ENCODE data around the gene C1QTNF8. TPM values are rescaled to one million over a fixed set of nuclear protein-coding genes. Genes with fewer than 3 reads are reported as not detected.

C1QTNF8 gene
- total and polyA plus RNA-seq, 11 donors: not detected

GRCh38 chr16:1107731-1108130, 11.7 kb upstream of the C1QTNF8 start:
- intact Hi-C loops (cut with DNase I): loop anchor here in 4 of 10 donors (2.0 kb wide), 2 partner anchors 85 to 87 kb away; no protein-coding TSS in a partner anchor
- peaks cover 13 to 74% (median 30%) of the 10 kb centered on the region in 9 donors for H3K27me3 ChIP-seq

GRCh38 chr16:1107141-1107540, 11.1 kb upstream of the C1QTNF8 start:
- H3K36me3 ChIP-seq: no peaks in the 10 kb centered on the region
- H3K27me3 ChIP-seq: peaks cover 13 to 72% (median 30%) of the 10 kb centered on the region in 9 donors
- H3K4me3 ChIP-seq: no peak overlapping the region
- TF ChIP-seq POLR2A (IDR thresholded peaks at IDR 0.05): no peak
- no peak for TF ChIP-seq CTCF (IDR thresholded peaks at IDR 0.05)
- H3K27ac ChIP-seq: no peak overlapping the region
- no peaks in the 10 kb centered on the region for H3K9me3 ChIP-seq
- ATAC-seq (no peak), DNase-seq (no peak)
- 27 to 65% (median 64%) methylated on average over 3 to 22 of the region's 22 CpGs; no CpG with 5 or more reads in 1 of the 4 donors for WGBS, 4 donors
- H3K4me1 ChIP-seq: peaks cover 0 to 8% (median 5%) of the 10 kb centered on the region in 12 donors
- intact Hi-C loops (cut with DNase I): loop anchor here in 3 of 10 donors (2.0 kb wide), 2 partner anchors 86 to 88 kb away; no protein-coding TSS in a partner anchor

More at GRCh38 chr16:1107731-1108130, 11.7 kb upstream of the C1QTNF8 start:
- TF ChIP-seq POLR2A (IDR thresholded peaks at IDR 0.05) (no peak), CTCF (IDR thresholded peaks at IDR 0.05) (no peak)
- H3K36me3 ChIP-seq: no peaks in the 10 kb centered on the region
- H3K9me3 ChIP-seq: no peaks in the 10 kb centered on the region
- 71 to 78% (median 74%) methylated on average over 8 to 12 of the region's 12 CpGs for WGBS, 4 donors
- H3K4me3 ChIP-seq: no peak overlapping the region
- no peak overlapping the region for H3K27ac ChIP-seq
- ATAC-seq (no peak), DNase-seq (no peak)
- peaks cover 0 to 8% (median 5%) of the 10 kb centered on the region in 12 donors for H3K4me1 ChIP-seq

- no peak overlapping the region for H3K27ac ChIP-seq
- WGBS, 4 donors: 76 to 82% (median 78%) methylated on average over 6 to 16 of the region's 16 CpGs; no CpG with 5 or more reads in 1 of the 4 donors
- ATAC-seq (no peak), DNase-seq (no peak)
- no peak overlapping the region for H3K4me3 ChIP-seq
- peaks cover 13 to 73% (median 30%) of the 10 kb centered on the region in 9 donors for H3K27me3 ChIP-seq
- no peak for TF ChIP-seq CTCF (IDR thresholded peaks at IDR 0.05)
- TF ChIP-seq POLR2A (IDR thresholded peaks at IDR 0.05): no peak
- H3K9me3 ChIP-seq: no peaks in the 10 kb centered on the region
- H3K36me3 ChIP-seq: no peaks in the 10 kb centered on the region
- intact Hi-C loops (cut with DNase I): loop anchor here in 6 of 10 donors (1.0 to 2.0 kb wide), 3 partner anchors 86 to 88 kb away; no protein-coding TSS in a partner anchor
- H3K4me1 ChIP-seq: peaks cover 0 to 8% (median 5%) of the 10 kb centered on the region in 12 donors
Measured at GRCh38 chr16:1106659-1107058, 10.6 kb upstream of the C1QTNF8 start.

- peaks cover 13 to 75% (median 30%) of the 10 kb centered on the region in 9 donors for H3K27me3 ChIP-seq
- TF ChIP-seq POLR2A (IDR thresholded peaks at IDR 0.05): no peak
- TF ChIP-seq CTCF (IDR thresholded peaks at IDR 0.05): peak; percentile 49 to 88 (median 70)
- ATAC-seq (peak; percentile 60 to 83 (median 75)), DNase-seq (peak; percentile 50 to 80 (median 67))
- H3K4me3 ChIP-seq: no peak overlapping the region
- intact Hi-C loops (cut with DNase I): loop anchor here in 6 of 10 donors (1.0 to 2.0 kb wide), 3 partner anchors 87 to 89 kb away; no protein-coding TSS in a partner anchor
- no peaks in the 10 kb centered on the region for H3K9me3 ChIP-seq
- peaks cover 0 to 8% (median 5%) of the 10 kb centered on the region in 12 donors for H3K4me1 ChIP-seq
- H3K27ac ChIP-seq: no peak overlapping the region
- WGBS, 4 donors: 27 to 48% (median 34%) methylated on average over 13 to 26 of the region's 26 CpGs
- H3K36me3 ChIP-seq: no peaks in the 10 kb centered on the region
Measured at GRCh38 chr16:1105888-1106620, 10.0 kb upstream of the C1QTNF8 start.
